Progenitor cell of endocrine pancreas (in vitro differentiated cells): ENCODE measurements around the gene CCDC78. TPM values are rescaled to one million over a fixed set of nuclear protein-coding genes. Genes with fewer than 3 reads are reported as not detected.

Source experiments
- DNase-seq: peaks from one replicate; pipeline ENCODE4 v3.0.0; 2021; ENCODE audit warnings: low spot score; ENCODE audit not compliant: unreplicated experiment
- H3K27ac Mint-ChIP-seq: 2 replicates; pipeline ENCODE4 v1.8.0; 2021; ENCODE audit warnings: mild to moderate bottlenecking, moderate library complexity, mixed read lengths
- H3K27me3 Mint-ChIP-seq: 2 replicates; pipeline ENCODE4 v1.8.0; 2021; ENCODE audit warnings: mixed read lengths
- H3K36me3 Mint-ChIP-seq: 2 replicates; pipeline ENCODE4 v1.8.0; 2022; ENCODE audit warnings: mixed read lengths; ENCODE audit not compliant: insufficient read depth
- H3K4me1 Mint-ChIP-seq: 2 replicates; pipeline ENCODE4 v1.8.0; 2021; ENCODE audit warnings: low read depth, mixed read lengths
- H3K4me3 Mint-ChIP-seq: 2 replicates; pipeline ENCODE4 v1.8.0; 2021; ENCODE audit warnings: low read depth, mild to moderate bottlenecking, moderate library complexity, mixed read lengths
- H3K9me3 Mint-ChIP-seq: 2 replicates; pipeline ENCODE4 v1.8.0; 2021; ENCODE audit warnings: low read depth, mixed read lengths
- CTCF ChIP-seq: fragments of 200-600 bp; sonication (generic); IDR thresholded peaks from one replicate; pipeline ENCODE4 v1.5.0; 2021; ENCODE audit warnings: antibody characterized with exemption, mild to moderate bottlenecking; ENCODE audit not compliant: unreplicated experiment
- total RNA-seq: library from RNA; stranded (reverse); gene quantifications from 2 replicates; pipeline ENCODE4 v1.2.1, GENCODE V29; 2021

The CCDC78 gene
- total RNA-seq, 1 donor from 2014 or later = 3.2 TPM

- no peak overlapping the region for H3K4me3 Mint-ChIP-seq
- no peaks in the 10 kb centered on the region for H3K9me3 Mint-ChIP-seq
- no peak for DNase-seq
- no peak overlapping the region for H3K27ac Mint-ChIP-seq
- H3K36me3 Mint-ChIP-seq = no peaks in the 10 kb centered on the region
- peaks cover 15% of the 10 kb centered on the region for H3K27me3 Mint-ChIP-seq
- no peak for TF ChIP-seq CTCF
- H3K4me1 Mint-ChIP-seq = no peaks in the 10 kb centered on the region
These were observed 3.8 kb upstream of the CCDC78 start for GRCh38 chr16:729768-730665.

GRCh38 chr16:728890-729744 is 2.9 kb upstream of the CCDC78 start:
- H3K27me3 Mint-ChIP-seq = peaks cover 15% of the 10 kb centered on the region
- H3K9me3 Mint-ChIP-seq = no peaks in the 10 kb centered on the region
- H3K27ac Mint-ChIP-seq = no peak overlapping the region
- no peaks in the 10 kb centered on the region for H3K36me3 Mint-ChIP-seq
- no peaks in the 10 kb centered on the region for H3K4me1 Mint-ChIP-seq
- no peak for TF ChIP-seq CTCF
- no peak overlapping the region for H3K4me3 Mint-ChIP-seq
- DNase-seq = no peak

GRCh38 chr16:728131-728889 is 2.1 kb upstream of the CCDC78 start:
- DNase-seq = no peak

GRCh38 chr16:727291-727977 is 1.2 kb upstream of the CCDC78 start:
- no peak overlapping the region for H3K4me3 Mint-ChIP-seq
- no peak for DNase-seq

More at GRCh38 chr16:728131-728889, 2.1 kb upstream of the CCDC78 start:
- Mint-ChIP-seq H3K36me3 (no peaks in the 10 kb centered on the region), H3K27ac (no peak overlapping the region), H3K4me3 (no peak overlapping the region), H3K4me1 (no peaks in the 10 kb centered on the region), H3K27me3 (peaks cover 15% of the 10 kb centered on the region), H3K9me3 (no peaks in the 10 kb centered on the region)
- no peak for TF ChIP-seq CTCF

More at GRCh38 chr16:727291-727977, 1.2 kb upstream of the CCDC78 start:
- no peak for TF ChIP-seq CTCF
- H3K27ac Mint-ChIP-seq = no peak overlapping the region
- peaks cover 15% of the 10 kb centered on the region for H3K27me3 Mint-ChIP-seq
- no peaks in the 10 kb centered on the region for H3K4me1 Mint-ChIP-seq
- no peaks in the 10 kb centered on the region for H3K36me3 Mint-ChIP-seq
- H3K9me3 Mint-ChIP-seq = no peaks in the 10 kb centered on the region
